Activated naive CD4-positive, alpha-beta T cell treated with anti-CD3 and anti-CD28 coated beads, Interleukin-2, amount 50 U/mL, for 72 hours (primary cell): ENCODE measurements around the gene ETS2. TPM values are rescaled to one million over a fixed set of nuclear protein-coding genes. Genes with fewer than 3 reads are reported as not detected.
"Not testable (repeated sequence)": the region's sequence is repeated elsewhere in the genome, so short reads cannot be mapped to it uniquely, and the experiment has no call there.

Source experiments
- ATAC-seq, 2 donors: fragments of 150-1000 bp; cut with Tn5 transposase; 2 replicates each; pipeline ENCODE4 v1.10.0; 2021; ENCODE audit warnings: mild to moderate bottlenecking in 2 of 2, moderate library complexity in 2 of 2
- DNase-seq, 2 donors: peaks; one replicate each; pipeline ENCODE4 v3.0.0; 2021 to 2022; ENCODE audit warnings: low spot score in 2 of 2
- H3K27ac Mint-ChIP-seq, 2 donors: one replicate each; pipeline ENCODE4 v1.8.0; 2022; ENCODE audit warnings: mild to moderate bottlenecking in 2 of 2, mixed read lengths in 2 of 2
- H3K36me3 Mint-ChIP-seq, 2 donors: one replicate each; pipeline ENCODE4 v1.8.0; 2022; ENCODE audit warnings: mixed read lengths in 2 of 2
- H3K9me3 Mint-ChIP-seq, 2 donors: one replicate each; pipeline ENCODE4 v1.8.0; 2022; ENCODE audit warnings: mixed read lengths in 2 of 2
- total RNA-seq, 2 donors: library from RNA; stranded (reverse); gene quantifications; one replicate each; pipeline ENCODE4 v1.2.3, GENCODE V29; 2022

Gene ETS2
- total RNA-seq, 2 donors from 2014 or later, result 35.8 to 48.3 TPM

DNA sequence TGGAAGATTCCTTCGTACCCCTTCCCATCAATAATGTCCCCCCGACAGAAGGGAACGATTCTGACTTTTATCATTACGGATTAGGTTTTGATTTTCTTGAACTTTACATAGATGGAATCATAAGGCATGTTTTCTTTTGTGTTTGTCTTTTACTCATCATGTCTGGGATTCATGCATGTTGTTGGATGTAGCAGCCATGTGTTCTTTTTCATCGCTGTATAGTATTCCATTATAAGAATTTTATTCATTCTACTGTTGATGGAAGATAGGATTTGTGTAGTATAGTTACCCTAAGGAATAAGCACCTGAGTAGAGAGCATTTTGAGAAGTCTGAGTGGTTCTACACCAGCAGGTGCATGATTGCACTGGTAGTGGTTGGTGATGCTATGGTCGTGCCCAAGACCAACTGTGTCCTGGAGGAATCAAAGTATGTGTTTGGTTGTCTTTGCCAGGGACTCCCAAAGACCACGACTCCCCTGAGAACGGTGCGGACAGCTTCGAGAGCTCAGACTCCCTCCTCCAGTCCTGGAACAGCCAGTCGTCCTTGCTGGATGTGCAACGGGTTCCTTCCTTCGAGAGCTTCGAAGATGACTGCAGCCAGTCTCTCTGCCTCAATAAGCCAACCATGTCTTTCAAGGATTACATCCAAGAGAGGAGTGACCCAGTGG is 13.5 kb downstream of the ETS2 start:
- H3K27ac Mint-ChIP-seq, result no peak overlapping the region

DNA sequence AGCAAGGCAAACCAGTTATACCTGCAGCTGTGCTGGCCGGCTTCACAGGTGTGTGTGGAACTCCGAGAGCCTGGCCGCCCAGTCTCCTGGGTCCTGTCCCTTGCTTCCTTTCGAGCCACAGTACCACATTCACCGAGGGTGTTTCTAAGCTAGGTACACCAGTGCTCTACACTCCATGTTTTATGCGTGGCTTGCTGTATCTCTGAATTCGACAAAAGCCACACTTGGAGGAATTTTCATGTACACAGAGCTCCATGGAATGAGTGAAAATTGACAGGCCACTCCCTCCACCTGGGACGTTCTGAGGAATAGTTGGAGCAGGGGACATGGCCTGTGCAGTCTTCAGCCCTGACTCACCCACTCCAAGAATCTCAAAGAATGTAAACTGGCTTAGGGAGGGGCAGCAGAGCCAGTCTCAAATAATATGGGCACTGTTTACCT is 14.0 kb downstream of the ETS2 start:
- H3K9me3 Mint-ChIP-seq, result no peaks in the 10 kb centered on the region
- H3K36me3 Mint-ChIP-seq, result peaks cover 63 to 68% of the 10 kb centered on the region in 2 donors

More for the DNA sequence above, 13.5 kb downstream of the ETS2 start:
- Mint-ChIP-seq H3K9me3 (no peaks in the 10 kb centered on the region), H3K36me3 (peaks cover 69 to 72% of the 10 kb centered on the region in 2 donors)
- no peak for DNase-seq
- ATAC-seq, result no peak

DNA sequence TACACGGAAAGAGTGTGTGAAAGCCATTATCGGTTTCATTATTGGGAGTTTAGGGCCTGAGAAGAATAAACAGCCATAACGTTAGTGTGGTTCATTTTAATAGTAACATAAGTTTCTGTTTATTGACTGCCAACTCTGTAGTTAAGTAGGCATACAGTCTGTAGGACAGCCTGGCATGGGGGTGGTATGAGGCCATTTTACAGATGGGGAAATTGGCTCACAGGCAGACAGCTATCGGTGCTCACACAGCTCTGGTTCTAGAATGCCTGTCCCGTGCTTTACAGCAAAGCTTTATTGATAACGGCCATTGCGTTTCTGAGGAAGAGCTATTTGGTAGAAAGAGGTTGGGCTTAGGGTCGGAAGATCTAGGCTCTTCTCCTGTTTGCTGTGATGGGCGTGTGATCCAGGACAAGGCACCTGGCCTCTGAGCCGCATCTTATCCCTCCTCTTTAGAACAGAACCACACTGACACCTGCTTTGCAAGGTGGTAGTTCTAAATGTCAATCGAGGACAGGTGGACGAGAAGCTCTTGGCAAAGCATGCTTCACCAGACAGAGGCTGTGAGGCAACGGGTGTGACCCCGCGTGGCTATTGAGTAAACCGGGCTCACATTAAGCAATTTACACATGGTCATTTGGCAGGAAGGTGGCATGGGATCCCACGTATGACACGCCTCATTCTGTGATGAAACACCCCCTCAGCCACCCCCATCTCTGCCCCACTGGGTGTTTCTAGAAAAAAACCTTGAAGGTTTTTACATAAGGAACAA is 14.9 kb downstream of the ETS2 start:
- no peak for ATAC-seq

More for the DNA sequence above, 14.0 kb downstream of the ETS2 start:
- DNase-seq, result no peak
- no peak overlapping the region for H3K27ac Mint-ChIP-seq
- no peak for ATAC-seq

DNA sequence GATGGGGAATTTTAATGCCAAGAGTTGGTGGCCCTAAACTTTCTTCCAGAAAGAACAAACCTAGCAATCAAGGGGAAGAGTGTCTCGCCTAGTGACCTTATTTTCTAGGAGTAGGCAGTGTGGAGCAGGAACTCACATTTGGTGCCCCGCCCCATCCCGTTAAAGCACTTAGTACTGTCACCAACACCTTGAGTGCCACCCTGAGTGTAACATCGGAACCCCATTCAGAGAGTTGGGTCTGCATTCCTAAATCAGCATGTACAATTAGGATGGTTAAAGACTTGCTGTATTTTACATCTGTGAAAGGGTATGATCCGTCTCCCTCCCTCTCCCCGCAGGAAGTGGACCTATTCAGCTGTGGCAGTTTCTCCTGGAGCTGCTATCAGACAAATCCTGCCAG is 15.5 kb downstream of the ETS2 start:
- ATAC-seq (no peak), DNase-seq (no peak)
- H3K36me3 Mint-ChIP-seq, result peaks cover 55 to 57% of the 10 kb centered on the region in 2 donors
- H3K27ac Mint-ChIP-seq, result no peak overlapping the region
- H3K9me3 Mint-ChIP-seq, result no peaks in the 10 kb centered on the region

More for the DNA sequence above, 14.9 kb downstream of the ETS2 start:
- Mint-ChIP-seq H3K9me3 (no peaks in the 10 kb centered on the region), H3K27ac (no peak overlapping the region), H3K36me3 (peaks cover 55 to 59% of the 10 kb centered on the region in 2 donors)
- DNase-seq, result no peak

DNA sequence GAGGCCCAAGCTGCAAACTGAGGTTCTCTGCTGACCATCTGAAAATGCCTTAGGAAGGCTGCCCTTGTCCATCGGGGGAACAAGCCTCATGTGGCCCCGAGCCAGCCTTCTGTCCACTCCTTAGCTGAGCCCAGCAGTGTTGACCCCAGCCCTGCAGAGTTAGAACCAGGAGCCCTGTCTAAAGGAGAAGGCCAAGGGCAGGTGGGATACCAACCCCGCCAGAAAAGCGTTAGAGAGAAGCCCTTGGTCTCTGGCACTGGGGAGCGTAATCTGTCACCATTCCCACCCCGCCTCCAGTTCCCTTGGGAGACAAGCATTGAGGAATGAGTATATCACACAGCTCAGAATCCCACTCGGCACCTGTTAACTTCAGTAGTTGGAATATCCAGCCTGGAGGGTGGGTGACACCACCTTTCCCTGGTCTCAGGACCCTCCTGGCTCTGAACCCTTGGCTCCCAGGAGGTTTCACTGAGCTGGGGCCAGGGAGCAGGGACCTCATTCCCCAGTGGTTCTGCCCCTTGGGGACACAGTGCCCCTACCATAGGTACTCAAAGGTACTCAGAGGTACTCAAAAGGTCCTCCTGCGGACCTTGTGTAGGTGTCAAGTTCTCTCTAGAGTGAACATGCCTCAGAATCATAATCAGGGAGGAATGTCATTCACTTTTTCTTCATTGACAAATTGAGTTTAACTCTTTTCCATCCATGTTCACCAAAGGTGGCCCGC is 16.4 kb downstream of the ETS2 start:
- Mint-ChIP-seq H3K36me3 (peaks cover 46 to 50% of the 10 kb centered on the region in 2 donors), H3K9me3 (no peaks in the 10 kb centered on the region), H3K27ac (no peak overlapping the region)
- DNase-seq (no peak), ATAC-seq (no peak)

DNA sequence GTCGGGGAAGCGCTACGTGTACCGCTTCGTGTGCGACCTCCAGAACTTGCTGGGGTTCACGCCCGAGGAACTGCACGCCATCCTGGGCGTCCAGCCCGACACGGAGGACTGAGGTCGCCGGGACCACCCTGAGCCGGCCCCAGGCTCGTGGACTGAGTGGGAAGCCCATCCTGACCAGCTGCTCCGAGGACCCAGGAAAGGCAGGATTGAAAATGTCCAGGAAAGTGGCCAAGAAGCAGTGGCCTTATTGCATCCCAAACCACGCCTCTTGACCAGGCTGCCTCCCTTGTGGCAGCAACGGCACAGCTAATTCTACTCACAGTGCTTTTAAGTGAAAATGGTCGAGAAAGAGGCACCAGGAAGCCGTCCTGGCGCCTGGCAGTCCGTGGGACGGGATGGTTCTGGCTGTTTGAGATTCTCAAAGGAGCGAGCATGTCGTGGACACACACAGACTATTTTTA is 17.1 kb downstream of the ETS2 start:
- Mint-ChIP-seq H3K27ac (no peak overlapping the region), H3K36me3 (peaks cover 39 to 46% of the 10 kb centered on the region in 2 donors), H3K9me3 (no peaks in the 10 kb centered on the region)
- no peak for ATAC-seq
- DNase-seq, result no peak

DNA sequence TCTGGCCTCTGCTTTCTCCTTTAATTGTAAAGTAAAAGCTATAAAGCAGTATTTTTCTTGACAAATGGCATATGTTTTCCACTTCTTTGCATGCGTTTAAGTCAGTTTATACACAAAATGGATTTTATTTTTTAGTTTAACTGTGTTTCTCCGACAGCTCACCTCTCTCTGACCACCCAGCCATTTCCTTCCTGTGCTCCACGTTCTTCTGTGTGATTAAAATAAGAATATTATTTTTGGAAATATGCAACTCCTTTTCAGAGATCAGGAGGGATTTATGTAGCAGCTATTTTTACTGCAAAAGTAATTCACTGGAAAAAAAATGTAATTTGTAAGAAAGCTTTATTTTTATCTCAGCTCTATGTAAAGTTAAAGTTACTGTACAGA is 18.0 kb downstream of the ETS2 start:
- ATAC-seq (no peak), DNase-seq (no peak)
- Mint-ChIP-seq H3K9me3 (no peaks in the 10 kb centered on the region), H3K36me3 (peaks cover 31 to 37% of the 10 kb centered on the region in 2 donors), H3K27ac (no peak overlapping the region)

DNA sequence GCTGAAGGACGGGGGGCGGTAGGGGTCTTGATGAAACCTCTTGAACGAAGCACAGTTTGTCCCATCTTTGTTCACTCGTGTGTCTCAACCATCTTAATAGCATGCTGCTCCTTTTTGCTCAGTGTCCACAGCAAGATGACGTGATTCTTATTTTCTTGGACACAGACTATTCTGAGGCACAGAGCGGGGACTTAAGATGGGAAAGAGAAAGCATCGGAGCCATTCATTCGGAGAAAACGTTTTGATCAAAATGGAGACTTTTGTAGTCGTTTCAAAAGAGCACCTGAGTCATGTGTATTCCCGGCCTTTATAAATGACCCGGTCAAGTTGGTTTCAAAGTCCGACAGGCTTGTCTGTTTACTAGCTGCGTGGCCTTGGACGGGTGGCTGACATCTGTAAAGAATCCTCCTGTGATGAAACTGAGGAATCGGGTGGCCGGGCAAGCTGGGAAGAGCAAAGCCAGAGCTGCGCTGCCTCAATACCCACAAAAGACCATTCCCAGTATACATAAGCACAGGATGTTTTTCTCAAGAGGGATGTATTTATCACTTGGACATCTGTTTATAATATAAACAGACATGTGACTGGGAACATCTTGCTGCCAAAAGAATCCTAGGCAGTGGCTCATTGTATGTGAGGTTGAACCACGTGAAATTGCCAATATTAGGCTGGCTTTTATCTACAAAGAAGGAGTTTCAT is 18.5 kb downstream of the ETS2 start:
- no peak for ATAC-seq
- Mint-ChIP-seq H3K9me3 (no peaks in the 10 kb centered on the region), H3K36me3 (peaks cover 26 to 32% of the 10 kb centered on the region in 2 donors), H3K27ac (no peak overlapping the region)
- DNase-seq, result no peak

DNA sequence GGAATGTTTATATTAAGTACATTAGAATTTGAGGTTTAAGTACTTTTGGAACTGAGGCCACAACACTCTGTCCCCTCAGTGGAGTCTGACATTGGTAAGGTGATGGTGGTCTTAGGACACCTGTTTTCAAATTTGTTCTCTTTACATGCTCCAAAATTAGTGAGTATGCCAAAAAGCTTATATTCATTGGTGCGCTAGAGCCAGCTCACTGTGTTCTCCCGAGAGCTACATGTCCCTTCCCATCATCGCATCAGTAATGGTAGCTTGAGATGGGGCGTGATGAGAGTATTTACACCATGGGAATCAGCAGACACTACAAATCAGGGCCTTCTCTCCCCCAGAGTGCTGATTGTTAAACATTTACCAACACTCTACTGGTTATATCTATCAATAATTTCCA is 19.5 kb downstream of the ETS2 start:
- no peaks in the 10 kb centered on the region for H3K9me3 Mint-ChIP-seq
- ATAC-seq (no peak), DNase-seq (no peak)
- H3K27ac Mint-ChIP-seq, result no peak overlapping the region
- H3K36me3 Mint-ChIP-seq, result peaks cover 17 to 22% of the 10 kb centered on the region in 2 donors

DNA sequence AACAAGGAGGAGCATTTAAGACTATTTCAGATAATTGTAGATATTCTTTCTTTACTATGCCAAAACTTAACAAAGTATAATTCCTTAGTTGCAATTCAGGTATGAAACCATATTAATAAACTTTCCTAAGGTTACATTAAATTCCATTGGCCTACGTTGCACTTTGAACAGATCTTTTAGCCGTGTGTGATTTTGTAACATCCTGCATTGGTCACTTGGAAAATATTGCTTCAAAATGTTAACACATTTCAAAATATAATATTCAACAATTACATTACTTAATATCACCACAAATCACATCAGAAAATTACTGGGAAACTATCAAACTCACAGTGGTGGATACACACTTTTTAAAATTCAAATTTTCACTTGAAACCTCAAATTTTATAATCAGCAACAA is 20.2 kb downstream of the ETS2 start:
- H3K36me3 Mint-ChIP-seq, result peaks cover 11 to 21% of the 10 kb centered on the region in 2 donors
- ATAC-seq (no peak), DNase-seq (no peak)
- H3K27ac Mint-ChIP-seq, result no peak overlapping the region
- no peaks in the 10 kb centered on the region for H3K9me3 Mint-ChIP-seq

DNA sequence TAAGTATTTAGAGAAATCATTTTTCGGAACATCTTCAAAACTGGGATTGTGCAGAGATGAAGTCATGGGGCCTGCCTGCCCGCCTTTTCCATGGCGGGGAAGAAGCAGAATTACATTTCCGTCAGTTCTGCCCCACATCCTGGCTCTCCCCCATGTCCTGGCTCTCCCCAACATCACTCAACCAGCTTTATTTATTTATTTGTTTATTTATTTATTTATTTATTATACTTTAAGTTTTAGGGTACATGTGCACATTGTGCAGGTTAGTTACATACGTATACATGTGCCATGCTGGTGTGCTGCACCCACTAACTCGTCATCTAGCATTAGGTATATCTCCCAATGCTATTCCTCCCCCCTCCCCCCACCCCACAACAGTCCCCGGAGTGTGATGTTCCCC is 22.4 kb downstream of the ETS2 start:
- peaks cover 0 to 14% of the 10 kb centered on the region in 2 donors for H3K36me3 Mint-ChIP-seq
- H3K27ac Mint-ChIP-seq, H3K9me3 Mint-ChIP-seq, DNase-seq, ATAC-seq: not testable (repeated sequence)

DNA sequence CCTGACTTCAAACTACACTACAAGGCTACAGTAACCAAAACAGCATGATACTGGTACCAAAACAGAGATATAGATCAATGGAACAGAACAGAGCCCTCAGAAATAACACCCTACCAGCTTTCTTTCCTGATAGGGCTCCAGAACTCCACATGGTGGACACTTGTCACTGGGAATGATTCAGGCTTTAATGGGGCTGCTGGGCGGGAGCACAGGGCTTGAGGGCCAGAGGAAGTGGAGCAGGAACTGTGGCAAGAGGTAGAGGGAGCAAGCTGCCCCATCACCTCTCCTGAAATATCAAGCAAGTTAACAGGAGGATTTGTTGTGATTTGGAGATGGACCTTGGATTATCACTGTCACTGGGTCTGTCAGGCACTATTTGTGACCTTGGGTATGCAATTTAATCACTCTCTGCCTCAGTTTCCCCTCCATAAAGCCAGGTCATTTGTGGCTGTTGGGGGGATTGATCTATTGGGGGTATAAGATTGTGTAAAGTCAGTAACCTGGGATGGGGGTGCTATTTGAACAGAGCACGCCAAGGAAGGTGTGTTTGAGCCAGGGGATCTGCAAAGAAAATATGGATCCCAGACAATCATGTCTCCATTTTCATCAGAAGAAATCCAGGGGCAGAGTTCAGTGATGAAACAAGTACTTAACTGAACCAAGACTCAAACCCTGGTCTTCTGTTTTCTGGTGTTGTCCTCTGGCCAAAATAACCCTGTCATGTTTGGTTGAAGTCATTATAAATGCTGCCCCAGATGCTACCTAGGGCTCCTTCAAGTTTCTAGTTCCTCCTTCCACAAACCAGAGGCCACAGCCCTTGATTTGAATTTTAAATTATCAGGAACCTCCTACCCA is 25.2 kb downstream of the ETS2 start:
- peak overlapping the region in 1 of 2 donors; percentile 37 for H3K27ac Mint-ChIP-seq

DNA sequence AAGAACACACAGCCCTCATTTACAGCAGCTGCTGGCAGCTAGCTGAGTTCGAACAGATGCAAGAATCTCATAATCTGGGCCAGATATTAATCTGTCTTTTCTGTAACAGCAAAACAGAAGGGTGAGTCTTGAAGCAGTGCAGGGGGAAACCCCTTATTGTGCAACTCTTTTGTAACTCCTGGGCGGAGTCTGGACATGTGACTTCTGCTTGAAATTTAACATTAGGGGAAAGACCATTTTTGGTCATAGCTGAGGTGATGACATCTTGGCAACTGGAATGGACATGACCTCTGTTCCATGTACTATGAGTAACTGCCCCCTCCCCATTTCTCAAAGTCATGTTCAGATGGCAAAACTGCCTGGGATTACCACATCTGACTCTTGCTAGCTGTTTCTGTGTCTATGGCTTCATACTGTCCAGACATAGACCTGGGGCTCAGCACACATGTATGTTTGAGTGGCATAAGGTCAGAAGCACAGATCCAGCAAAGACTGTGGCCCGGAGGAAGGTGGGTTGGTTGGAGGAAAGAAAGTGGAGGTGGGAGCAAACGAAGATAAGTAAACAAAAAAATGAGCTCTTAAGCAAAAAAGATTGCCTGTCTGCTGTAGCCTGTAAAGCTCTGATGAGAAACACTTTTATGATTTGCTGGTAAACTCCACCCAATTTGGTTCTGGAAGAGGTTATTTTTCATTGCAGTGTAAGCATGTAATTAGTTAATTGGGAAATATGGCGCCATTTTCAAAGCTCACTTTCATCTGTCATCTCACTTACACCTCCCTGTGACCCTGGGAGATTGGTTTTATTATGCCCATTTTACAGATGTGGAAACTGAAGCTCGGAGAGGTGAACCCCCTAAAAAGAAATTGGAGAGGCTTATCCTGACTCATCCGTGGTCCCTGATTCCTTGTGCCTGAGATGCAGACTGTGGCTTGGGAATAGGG is 26.1 kb downstream of the ETS2 start:
- ATAC-seq, result peak; percentile 93 to 95
- peak overlapping the region in 1 of 2 donors; percentile 37 for H3K27ac Mint-ChIP-seq
- peaks cover 5 to 6% of the 10 kb centered on the region in 2 donors for H3K36me3 Mint-ChIP-seq
- H3K9me3 Mint-ChIP-seq, result peaks cover 0 to 7% of the 10 kb centered on the region in 2 donors
- DNase-seq, result peak in 1 of 2 donors; percentile 14

More for the DNA sequence above, 25.2 kb downstream of the ETS2 start:
- Mint-ChIP-seq H3K36me3 (peaks cover 5 to 6% of the 10 kb centered on the region in 2 donors), H3K9me3 (peaks cover 0 to 7% of the 10 kb centered on the region in 2 donors)
- DNase-seq (no peak), ATAC-seq (no peak)

DNA sequence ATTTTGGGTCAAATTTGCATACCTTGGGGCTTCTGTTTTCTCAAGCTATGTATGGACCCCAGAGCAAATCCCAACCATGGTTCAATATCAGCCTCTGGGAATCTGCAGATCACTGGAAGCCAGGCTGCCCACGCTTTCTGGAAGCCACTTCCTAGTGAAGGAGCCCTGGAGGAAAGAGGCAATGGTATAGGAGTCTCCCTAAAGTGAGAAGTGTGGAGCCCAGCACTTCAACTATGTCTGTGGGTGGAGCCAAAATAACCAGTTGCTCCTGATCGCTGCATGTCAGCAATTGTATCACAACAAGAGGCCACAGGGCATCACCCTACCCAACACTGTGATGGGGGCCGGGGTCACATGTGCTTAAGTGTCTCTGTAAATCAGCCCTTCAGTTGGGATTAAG is 26.9 kb downstream of the ETS2 start:
- ATAC-seq (no peak), DNase-seq (no peak)
- peak overlapping the region in 1 of 2 donors; percentile 37 for H3K27ac Mint-ChIP-seq
- peaks cover 0 to 7% of the 10 kb centered on the region in 2 donors for H3K9me3 Mint-ChIP-seq
- H3K36me3 Mint-ChIP-seq, result peaks cover 0 to 6% of the 10 kb centered on the region in 2 donors

DNA sequence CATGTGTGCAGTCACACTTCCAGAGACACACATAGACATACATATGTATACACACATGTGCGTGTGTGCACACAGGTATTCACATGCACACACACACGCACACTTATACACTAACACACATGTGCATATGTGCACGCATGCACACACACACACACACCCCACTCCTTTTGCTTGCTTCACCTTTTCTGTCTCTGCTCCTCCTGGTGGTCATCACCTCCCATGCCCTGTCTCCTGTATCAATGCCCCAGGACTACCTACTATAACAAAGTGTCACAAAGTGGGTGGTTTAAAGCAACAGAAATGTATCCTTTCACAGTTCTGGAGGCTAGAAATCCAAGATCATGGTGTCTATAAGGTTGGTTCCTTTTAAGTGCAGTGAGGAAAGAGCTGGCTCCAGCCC is 27.4 kb downstream of the ETS2 start:
- peaks cover 0 to 6% of the 10 kb centered on the region in 2 donors for H3K36me3 Mint-ChIP-seq
- peaks cover 0 to 7% of the 10 kb centered on the region in 2 donors for H3K9me3 Mint-ChIP-seq
- H3K27ac Mint-ChIP-seq, result no peak overlapping the region
- DNase-seq, result no peak
- no peak for ATAC-seq
